Suppressor macrophage treated with lipopolysaccharide for 1 hour (primary cell): Measurements from ENCODE around the gene RACK1.

Experiments used
- DNase-seq, 3 donors: peaks; one replicate each; pipeline ENCODE4 v3.0.0-alpha.2; 2020 to 2022

The RACK1 gene

DNA sequence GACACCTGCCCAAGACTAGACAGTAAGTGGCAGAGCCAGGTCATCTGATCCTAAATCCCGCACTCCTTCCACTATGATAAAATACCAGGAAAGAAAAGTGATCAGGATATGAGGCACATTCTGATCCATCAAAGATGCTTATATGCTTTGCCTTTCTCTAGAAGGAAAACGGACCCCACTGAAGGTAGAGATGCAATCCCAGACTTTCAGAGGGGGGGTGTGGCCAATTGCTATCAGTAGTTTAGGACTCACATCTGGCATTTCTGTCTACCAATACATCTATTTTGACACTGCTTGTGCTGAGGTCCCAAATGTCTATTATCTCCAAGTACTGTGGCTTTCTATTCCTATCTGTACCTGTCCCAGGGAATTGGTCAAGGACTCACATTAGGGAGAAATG is 15.6 kb upstream of the RACK1 start:
- DNase-seq, result peak in 1 of 3 donors; percentile 16

GRCh38 chr5:181258576-181258975 is 14.9 kb upstream of the RACK1 start:
- peak in 1 of 3 donors; percentile 10 for DNase-seq

DNA sequence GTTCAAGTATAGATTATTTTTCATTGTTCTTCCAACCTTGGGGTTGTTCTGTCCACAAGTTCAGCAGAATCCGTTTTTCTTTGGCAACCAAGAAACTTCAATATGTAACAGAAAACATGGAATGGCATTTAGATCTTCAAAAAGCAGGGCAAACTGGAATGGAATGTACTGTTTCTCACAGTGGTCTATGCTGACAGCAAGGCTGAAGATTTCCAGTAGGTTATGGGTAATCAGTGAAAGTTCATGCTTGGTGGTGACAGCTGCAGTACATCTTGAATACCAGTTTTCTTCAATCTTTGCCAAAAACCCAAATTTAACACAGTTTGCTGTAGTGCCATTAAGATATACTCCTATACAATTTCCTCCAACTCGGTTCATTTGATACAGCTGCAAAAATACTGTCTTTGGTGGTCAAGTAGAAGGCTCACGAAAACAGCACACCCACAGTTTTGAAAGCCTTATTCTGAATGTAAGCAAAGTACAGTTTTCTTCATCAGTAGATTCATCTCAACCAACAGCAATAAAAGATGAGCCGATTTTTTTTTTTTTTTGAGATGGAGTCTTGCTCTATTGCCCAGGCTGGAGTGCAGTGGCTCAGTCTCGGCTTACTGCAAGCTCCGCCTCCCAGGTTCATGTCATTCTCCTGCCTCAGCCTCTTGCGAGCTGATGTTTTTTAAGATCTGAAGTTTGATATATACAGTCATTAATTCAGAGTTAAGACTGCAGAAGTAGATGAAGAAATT is 12.3 kb upstream of the RACK1 start:
- DNase-seq, result no peak

- DNase-seq, result no peak
These were observed 11.6 kb upstream of the RACK1 start for GRCh38 chr5:181255276-181255675.

GRCh38 chr5:181248277-181248676 is 4.6 kb upstream of the RACK1 start:
- no peak for DNase-seq

DNA sequence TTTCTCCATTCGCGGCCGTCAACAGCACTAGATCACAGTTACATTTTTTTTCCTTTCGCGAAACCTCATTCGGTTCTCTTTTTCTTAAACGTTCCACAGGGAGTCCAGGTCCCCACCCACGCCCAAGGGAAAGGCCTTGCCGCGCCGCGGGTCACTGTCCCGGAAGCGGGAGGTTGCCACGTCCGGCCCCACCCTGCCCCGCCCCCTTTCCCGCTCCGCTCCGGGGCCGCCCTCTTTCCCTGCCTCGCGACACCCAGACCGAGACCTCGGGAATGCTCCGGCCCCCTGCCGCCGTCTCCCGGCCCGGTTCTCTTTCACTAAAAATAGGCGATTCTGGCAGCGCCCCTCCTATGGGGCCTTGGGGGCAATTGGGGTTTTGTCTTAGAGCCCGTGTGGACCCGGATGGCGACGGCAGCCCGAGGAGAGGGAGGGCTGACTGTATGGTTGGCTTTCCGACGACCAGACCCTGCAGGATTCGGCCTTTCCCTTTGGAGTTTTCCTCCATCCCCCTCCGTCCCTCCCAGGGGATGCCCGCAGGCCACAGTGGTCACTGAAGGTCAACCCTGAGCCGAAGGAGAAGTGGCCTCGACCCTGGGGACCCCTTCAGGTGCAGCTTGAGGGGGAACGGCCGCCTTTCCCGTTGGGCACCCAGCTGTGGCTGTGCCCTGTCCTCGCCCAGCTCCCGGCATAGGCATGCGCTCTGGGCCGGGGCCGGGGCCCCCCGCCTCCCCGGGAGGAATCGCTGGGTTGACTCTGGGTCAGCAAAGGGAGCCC is 2.8 kb upstream of the RACK1 start:
- DNase-seq, result peak; percentile 99

- no peak for DNase-seq
These were observed 1.9 kb upstream of the RACK1 start for GRCh38 chr5:181245427-181246275.

GRCh38 chr5:181243018-181243563 is 615 bp downstream of the RACK1 start:
- DNase-seq, result peak; percentile 44 to 58 (median 49)

- no peak for DNase-seq
These were observed 1.7 kb downstream of the RACK1 start for GRCh38 chr5:181242031-181242451.

DNA sequence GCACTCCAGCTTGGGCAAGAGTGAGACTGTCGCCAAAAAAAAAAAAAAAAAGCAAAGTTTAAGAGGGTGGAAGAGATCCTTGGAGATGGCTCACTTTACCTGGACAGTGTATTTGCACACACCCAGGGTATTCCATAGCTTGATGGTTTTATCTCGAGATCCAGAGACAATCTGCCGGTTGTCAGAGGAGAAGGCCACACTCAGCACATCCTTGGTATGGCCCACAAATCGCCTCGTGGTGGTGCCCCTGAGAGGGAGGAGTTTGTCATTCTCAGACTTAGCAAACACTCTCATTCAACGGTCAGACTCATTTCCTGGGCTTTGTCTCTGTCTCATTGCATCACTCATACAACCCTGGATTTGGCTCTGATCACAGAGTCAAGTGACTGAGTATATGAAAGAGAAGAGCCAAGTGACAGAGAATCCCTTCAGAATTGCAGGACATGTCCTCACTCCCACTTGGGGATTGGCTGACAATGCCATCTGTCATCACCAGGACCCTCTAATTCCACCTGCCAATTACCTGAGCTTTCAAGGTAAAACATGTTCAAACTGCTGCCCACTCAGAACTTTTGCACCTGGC is 2.2 kb downstream of the RACK1 start:
- DNase-seq, result peak; percentile 87 to 95 (median 90)

DNA sequence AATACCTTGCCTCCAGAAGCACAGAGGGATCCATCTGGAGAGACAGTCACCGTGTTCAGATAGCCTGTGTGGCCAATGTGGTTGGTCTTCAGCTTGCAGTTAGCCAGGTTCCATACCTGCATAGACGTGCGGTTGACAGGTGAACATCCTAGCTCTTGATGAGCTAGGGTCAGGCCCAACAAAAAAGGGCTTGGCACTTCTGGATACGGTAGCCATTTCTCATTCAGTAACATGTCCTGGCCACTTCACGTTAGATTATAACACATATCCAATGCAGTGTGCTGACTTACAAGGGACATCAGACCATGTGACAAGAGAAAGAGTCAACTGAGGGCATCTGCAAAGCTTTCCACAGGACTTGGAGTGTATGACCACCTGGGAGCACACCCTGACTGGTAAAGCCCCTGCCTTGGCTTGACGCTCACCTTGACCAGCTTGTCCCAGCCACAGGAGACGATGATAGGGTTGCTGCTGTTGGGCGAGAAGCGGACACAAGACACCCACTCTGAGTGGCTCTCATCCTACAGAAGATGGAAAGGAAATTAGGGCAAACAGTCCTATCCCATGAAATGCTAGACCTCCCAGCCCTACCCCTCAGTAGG is 4.5 kb downstream of the RACK1 start:
- no peak for DNase-seq

DNA sequence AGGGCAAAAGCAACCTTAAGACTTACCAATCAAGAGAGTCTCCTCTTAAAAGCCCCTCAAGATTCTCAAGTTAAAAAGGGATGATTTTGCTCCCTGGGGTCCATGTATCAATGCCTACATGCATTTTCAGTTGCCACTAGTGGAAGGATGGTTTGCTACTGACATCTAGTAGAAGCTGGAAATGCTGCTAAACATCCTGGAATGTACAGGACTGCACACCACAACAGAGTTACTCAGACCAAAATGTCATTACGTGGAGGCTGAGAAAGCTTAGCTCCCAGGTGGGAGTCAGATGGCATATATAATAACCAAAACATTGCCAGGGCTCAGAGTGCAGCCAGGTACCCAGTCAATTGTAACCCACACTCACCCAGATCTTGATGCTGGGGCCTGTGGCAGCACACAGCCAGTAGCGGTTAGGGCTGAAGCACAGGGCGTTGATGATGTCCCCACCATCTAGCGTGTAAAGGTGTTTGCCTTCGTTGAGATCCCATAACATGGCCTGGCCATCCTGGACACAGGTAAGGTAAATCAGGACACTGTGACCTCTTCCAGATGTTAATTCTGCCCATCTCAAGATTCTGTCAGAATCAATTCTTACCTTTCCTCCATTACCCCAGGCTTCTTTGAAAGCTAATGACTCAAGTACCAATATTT is 5.8 kb downstream of the RACK1 start:
- no peak for DNase-seq

GRCh38 chr5:181236954-181237641 is 6.6 kb downstream of the RACK1 start:
- DNase-seq, result no peak

DNA sequence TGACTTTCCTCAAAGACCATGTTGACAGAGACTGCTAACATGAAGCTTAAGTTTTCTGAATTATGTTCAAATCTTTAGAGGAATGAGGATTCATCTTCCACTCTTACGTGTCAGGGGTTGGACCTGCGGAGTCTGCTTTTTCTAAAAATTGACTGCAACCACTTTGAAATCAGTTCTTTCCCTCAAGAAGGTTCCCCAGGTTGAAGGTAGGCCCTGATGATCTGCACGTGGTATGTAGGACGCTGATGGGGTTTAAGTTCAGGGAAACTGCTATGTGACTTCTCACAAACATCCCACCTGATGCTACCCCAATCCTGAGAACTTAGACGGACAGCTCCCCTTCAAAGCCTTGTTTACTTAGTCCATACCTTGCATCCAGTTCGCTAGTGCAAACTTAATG is 7.2 kb downstream of the RACK1 start:
- DNase-seq, result no peak

DNA sequence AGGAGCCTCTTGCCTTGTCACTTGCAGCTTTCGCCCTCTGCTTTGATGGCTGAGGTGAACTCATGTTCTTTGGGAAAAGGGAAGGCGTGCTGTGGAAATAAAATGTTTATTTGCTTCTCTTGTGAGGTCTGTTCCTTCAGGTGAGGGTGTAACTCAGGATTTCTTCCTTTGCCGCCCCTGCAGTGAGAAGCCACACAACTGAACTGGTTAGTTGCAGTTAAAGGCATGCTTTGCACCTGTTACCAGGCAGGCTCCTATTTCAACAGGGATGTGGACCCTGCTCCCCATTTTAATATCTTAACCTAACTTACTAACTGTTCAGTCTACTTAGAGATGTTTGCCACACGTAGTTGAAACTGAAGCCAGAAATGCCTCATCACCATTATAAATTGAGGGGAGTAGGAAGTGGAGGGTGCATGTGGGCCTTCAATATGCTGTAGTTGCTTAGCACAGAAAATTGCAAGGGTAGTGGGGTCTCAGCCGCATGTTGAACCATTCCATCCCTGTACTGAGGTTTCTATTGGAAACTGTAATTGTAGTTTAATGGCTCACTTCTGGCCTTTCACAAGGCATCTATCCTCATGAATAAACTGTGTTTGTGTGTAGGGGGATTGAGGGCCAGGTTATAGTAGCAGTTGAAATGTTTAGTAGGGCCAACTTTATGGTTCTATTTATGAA is 7.9 kb downstream of the RACK1 start:
- no peak for DNase-seq

- DNase-seq, result no peak
These were observed 8.4 kb downstream of the RACK1 start for GRCh38 chr5:181235323-181235688.

DNA sequence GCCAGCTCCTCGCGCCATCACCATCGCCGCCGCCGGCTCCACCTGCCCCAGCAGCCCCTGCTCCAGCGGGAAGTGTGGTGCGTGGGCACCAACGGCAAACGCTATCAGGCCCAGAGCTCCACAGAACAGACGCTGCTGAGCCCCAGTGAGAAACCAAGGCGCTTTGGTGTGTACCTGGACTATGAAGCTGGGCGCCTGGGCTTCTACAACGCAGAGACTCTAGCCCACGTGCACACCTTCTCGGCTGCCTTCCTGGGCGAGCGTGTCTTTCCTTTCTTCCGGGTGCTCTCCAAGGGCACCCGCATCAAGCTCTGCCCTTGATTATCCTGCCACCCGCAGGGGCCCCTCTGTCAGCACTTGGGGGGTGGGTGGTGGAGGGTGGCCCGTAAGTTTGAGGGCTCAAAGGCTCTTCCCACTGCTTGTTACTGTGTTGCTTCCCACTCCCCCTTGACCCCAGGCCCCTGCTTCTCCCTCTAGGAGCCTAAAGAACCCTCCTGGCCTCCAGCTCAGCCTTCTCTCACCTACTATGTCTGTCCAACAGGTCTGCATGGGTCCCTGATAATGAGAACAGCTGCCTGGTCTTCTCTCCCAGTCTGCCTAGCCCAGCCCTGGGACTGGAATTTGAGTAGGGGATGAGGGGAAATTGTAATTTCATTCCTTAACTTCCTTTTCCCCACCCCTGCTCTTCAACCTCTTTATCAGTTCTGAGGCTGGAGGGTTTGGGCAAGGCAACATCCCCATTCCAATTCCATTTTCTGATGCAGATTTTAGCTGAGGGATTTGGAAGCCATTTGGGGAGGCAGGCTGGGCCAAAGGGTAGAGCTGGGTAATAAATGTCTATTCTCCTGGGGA is 9.0 kb downstream of the RACK1 start:
- DNase-seq, result no peak

- DNase-seq, result no peak
These were observed 9.8 kb downstream of the RACK1 start for GRCh38 chr5:181233801-181234454.
